Upper lobe of left lung (tissue), 4 donors: ENCODE data around the gene ADPRH.

Source experiments
- POLR2A ChIP-seq, 4 donors: fragments of 450-650 bp; IDR thresholded peaks; one replicate each; pipeline ENCODE4 v1.5.1; 2016 to 2017; ENCODE audit warnings: antibody characterized with exemption in 4 of 4, mild to moderate bottlenecking in 2 of 4
- TF ChIP-seq, protein P1 (sequence below), 6 experiments: fragments of 450-650 bp in 4 of 6; fragments of 200-600 bp in 2 of 6; sonication (generic) in 2 of 6; IDR thresholded peaks; one replicate each; pipeline ENCODE4 v1.5.1; 2016 to 2019; ENCODE audit warnings: antibody characterized with exemption in 6 of 6

DNA sequence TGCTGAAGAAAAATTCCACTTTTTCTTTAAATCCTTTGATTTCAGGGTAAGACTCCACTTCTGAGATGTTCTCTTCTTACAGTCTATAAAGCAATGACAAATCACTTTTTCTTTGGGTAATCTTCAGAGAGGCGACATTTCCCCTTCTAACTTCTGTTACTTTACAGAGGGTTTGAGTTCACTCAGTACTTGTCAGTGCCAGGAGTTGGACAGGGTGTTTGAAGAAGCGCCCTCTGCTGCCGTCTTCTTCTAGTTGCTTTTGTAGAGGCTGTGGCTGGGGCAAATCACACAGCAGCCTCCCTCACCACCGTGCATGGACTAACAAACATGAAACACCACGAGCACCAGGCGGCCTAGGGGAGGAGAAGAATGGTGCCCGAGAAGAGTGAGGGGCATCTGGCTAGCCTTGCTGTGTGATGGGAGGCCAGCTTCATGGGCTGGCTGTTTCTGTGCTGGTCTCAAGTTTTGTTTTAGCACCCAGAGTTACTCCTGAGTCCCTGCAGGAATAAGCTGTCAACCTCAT lies 19.8 kb upstream of the ADPRH start, which contains the start of gene CD80:
- TF ChIP-seq, protein P1, sequence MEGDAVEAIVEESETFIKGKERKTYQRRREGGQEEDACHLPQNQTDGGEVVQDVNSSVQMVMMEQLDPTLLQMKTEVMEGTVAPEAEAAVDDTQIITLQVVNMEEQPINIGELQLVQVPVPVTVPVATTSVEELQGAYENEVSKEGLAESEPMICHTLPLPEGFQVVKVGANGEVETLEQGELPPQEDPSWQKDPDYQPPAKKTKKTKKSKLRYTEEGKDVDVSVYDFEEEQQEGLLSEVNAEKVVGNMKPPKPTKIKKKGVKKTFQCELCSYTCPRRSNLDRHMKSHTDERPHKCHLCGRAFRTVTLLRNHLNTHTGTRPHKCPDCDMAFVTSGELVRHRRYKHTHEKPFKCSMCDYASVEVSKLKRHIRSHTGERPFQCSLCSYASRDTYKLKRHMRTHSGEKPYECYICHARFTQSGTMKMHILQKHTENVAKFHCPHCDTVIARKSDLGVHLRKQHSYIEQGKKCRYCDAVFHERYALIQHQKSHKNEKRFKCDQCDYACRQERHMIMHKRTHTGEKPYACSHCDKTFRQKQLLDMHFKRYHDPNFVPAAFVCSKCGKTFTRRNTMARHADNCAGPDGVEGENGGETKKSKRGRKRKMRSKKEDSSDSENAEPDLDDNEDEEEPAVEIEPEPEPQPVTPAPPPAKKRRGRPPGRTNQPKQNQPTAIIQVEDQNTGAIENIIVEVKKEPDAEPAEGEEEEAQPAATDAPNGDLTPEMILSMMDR (IDR thresholded peaks at IDR 0.05) = peak in 3 of 6 experiments; percentile 15 to 35 (median 23)
- no peak for TF ChIP-seq POLR2A (IDR thresholded peaks at IDR 0.05)
